ENCODE results near the gene PSEN1. TPM values are rescaled to one million over a fixed set of nuclear protein-coding genes. Genes with fewer than 3 reads are reported as not detected.
"Not testable (repeated sequence)": the region's sequence is repeated elsewhere in the genome, so short reads cannot be mapped to it uniquely, and the experiment has no call there.

The PSEN1 gene
- total RNA-seq, 4 donors from 2014 or later: 21.4 to 49.0 (median 24.5) TPM

DNA sequence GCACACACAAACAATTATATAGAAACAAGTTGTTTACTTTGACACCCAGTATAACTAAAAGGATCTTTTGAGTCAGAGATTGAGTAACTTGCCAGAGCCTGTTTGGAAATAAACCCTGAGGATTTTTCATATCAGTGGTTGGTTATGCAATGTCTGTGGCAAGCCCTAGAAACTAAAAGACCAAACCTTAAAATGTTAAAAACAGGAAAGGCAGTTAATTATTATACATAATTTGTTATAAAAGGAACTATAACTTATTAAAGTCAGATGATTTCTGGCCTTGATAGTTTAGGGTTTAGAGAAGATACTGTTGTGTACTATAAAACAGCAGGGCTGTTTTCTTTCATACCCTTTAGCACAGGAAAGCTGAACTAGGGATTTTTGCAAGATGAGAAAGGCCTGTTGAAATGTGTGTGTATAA, 44.1 kb downstream of the PSEN1 start:
- no peak for DNase-seq
- Histone ChIP-seq H3K4me3 (no peak overlapping the region), H3K27me3 (no peaks in the 10 kb centered on the region), H3K36me3 (peaks cover 0 to 7% of the 10 kb centered on the region in 2 donors), H3K4me1 (peaks cover 5 to 7% of the 10 kb centered on the region in 2 donors), H3K9me3 (no peaks in the 10 kb centered on the region), H3K27ac (peak overlapping the region; percentile 65 to 81 (median 74))
- peak; percentile 91 to 92 for ATAC-seq
- in situ Hi-C loops (cut with MboI; ENCODE audit: low sequenced_read_pairs in 4 of 4): no loop called here
- intact Hi-C loops (cut with DNase I; ENCODE audit: low total_unique reads): no loop called here
- TF ChIP-seq POLR2A (IDR thresholded peaks at IDR 0.05): no peak
- TF ChIP-seq, protein P1, sequence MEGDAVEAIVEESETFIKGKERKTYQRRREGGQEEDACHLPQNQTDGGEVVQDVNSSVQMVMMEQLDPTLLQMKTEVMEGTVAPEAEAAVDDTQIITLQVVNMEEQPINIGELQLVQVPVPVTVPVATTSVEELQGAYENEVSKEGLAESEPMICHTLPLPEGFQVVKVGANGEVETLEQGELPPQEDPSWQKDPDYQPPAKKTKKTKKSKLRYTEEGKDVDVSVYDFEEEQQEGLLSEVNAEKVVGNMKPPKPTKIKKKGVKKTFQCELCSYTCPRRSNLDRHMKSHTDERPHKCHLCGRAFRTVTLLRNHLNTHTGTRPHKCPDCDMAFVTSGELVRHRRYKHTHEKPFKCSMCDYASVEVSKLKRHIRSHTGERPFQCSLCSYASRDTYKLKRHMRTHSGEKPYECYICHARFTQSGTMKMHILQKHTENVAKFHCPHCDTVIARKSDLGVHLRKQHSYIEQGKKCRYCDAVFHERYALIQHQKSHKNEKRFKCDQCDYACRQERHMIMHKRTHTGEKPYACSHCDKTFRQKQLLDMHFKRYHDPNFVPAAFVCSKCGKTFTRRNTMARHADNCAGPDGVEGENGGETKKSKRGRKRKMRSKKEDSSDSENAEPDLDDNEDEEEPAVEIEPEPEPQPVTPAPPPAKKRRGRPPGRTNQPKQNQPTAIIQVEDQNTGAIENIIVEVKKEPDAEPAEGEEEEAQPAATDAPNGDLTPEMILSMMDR (IDR thresholded peaks at IDR 0.05 in 4 of 5, conservative IDR thresholded peaks at IDR 0.05 in 1 of 5): no peak

DNA sequence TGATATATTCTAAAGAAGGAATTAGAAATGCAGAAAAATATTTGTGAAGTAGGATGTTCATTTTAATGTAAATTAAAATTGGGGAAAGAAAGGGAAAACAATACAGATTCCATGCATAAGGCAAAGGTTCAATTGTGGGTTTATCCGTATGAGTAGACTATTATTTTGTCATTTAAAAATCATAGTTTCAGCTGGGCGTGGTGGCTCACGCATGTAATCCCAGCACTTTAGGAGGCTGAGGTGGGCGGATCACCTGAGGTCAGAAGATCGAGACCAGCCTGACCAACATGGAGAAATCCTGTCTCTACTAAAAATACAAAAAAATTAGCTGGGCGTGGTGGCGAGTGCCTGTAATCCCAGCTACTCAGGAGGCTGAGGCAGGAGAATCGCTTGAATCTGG, 44.7 kb downstream of the PSEN1 start:
- ATAC-seq; H3K9me3 ChIP-seq; intact Hi-C loops (cut with DNase I; ENCODE audit: low total_unique reads); in situ Hi-C loops (cut with MboI; ENCODE audit: low sequenced_read_pairs in 4 of 4); H3K27me3 ChIP-seq; H3K36me3 ChIP-seq; DNase-seq; H3K4me3 ChIP-seq; H3K4me1 ChIP-seq: not testable (repeated sequence)
- H3K27ac ChIP-seq: peak overlapping the region in 2 of 4 donors; percentile 71 to 81

DNA sequence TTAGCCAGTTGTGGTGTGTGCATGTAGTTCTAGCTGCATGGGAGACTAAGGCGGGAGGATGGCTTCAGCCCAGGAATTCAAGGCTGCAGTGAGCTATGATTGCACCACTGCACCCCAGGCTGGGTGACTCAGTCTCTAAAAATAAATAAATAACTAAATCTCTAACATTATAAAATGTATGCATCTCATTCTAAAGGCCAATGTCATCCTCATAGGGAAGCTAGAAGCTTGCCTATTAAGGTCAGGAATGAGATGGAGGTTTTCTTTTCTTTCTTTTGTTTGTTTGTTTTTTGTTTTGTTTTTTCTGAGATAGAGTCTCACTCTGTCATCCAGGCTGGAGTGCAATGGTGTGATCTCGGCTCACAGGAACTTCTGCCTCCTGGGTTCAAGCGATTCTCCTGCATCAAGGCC, 52.2 kb downstream of the PSEN1 start:
- peaks cover 0 to 6% of the 10 kb centered on the region in 2 donors for H3K4me1 ChIP-seq
- DNase-seq (peak in 1 of 2 donors; percentile 56), ATAC-seq (peak; percentile 80 to 81)
- no peaks in the 10 kb centered on the region for H3K27me3 ChIP-seq
- intact Hi-C loops (cut with DNase I; ENCODE audit: low total_unique reads): no loop called here
- H3K36me3 ChIP-seq: peaks cover 0 to 29% of the 10 kb centered on the region in 2 donors
- TF ChIP-seq POLR2A (IDR thresholded peaks at IDR 0.05): no peak
- TF ChIP-seq, protein P1 (IDR thresholded peaks at IDR 0.05 in 4 of 5, conservative IDR thresholded peaks at IDR 0.05 in 1 of 5): no peak
- in situ Hi-C loops (cut with MboI; ENCODE audit: low sequenced_read_pairs in 4 of 4): no loop called here
- H3K27ac ChIP-seq: peak overlapping the region; percentile 49 to 76 (median 57)
- H3K4me3 ChIP-seq: no peak overlapping the region
- no peaks in the 10 kb centered on the region for H3K9me3 ChIP-seq

DNA sequence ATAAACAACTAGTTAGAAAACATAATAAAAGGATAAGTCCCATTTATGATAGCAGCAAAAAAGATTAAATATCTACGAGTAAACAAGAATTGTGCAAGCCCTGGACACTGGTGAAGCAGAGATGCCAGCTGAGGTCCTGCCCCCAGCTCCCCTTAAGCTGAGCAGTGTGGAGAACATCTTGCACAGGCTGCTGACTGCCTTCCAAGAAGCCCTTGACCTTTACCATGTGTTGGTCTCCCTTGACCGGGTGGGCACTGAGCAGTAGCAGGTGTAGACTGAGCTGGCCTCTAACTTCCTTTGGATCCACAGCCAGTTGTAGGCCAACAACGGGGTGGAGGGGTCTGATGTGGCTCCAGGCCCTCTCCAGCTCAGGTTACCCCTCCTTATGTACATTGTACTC, 53.3 kb downstream of the PSEN1 start:
- DNase-seq (peak in 1 of 2 donors; percentile 27), ATAC-seq (peak in 1 of 2 donors; percentile 70)
- H3K9me3 ChIP-seq: no peaks in the 10 kb centered on the region
- TF ChIP-seq, protein P1 (IDR thresholded peaks at IDR 0.05 in 4 of 5, conservative IDR thresholded peaks at IDR 0.05 in 1 of 5): no peak
- TF ChIP-seq POLR2A (IDR thresholded peaks at IDR 0.05): no peak
- peak overlapping the region in 2 of 4 donors; percentile 49 to 76 for H3K27ac ChIP-seq
- H3K4me3 ChIP-seq: no peak overlapping the region
- no peaks in the 10 kb centered on the region for H3K27me3 ChIP-seq
- peaks cover 0 to 6% of the 10 kb centered on the region in 2 donors for H3K4me1 ChIP-seq
- peaks cover 0 to 40% of the 10 kb centered on the region in 2 donors for H3K36me3 ChIP-seq
- in situ Hi-C loops (cut with MboI; ENCODE audit: low sequenced_read_pairs in 4 of 4): no loop called here
- intact Hi-C loops (cut with DNase I; ENCODE audit: low total_unique reads): no loop called here

DNA sequence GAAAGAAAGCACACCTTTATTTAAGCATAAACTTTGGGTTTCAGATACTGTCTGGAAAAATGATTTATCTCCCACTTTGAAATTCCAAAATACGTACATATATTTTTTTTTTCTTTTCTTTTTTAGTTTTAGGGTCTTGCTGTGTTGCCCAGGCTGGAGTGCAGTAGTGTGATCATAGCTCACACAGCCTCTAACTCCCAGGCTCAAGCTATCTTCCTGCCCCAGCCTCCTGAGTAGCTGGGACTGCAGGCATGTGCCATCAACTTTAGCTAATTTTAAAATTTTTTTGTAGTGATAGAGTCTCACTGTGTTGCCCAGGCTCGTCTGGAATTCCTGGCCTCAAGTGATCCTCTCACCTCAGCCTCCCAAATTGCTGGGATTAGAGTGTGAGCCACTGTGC, 55.1 kb downstream of the PSEN1 start:
- no peaks in the 10 kb centered on the region for H3K27me3 ChIP-seq
- no peak overlapping the region for H3K27ac ChIP-seq
- TF ChIP-seq, protein P1 (IDR thresholded peaks at IDR 0.05 in 4 of 5, conservative IDR thresholded peaks at IDR 0.05 in 1 of 5): no peak
- TF ChIP-seq POLR2A (IDR thresholded peaks at IDR 0.05): no peak
- H3K4me3 ChIP-seq: no peak overlapping the region
- in situ Hi-C loops (cut with MboI; ENCODE audit: low sequenced_read_pairs in 4 of 4): no loop called here
- DNase-seq: no peak
- no peak for ATAC-seq
- H3K36me3 ChIP-seq: peaks cover 0 to 51% of the 10 kb centered on the region in 2 donors
- intact Hi-C loops (cut with DNase I; ENCODE audit: low total_unique reads): no loop called here
- no peaks in the 10 kb centered on the region for H3K9me3 ChIP-seq
- H3K4me1 ChIP-seq: peaks cover 0 to 6% of the 10 kb centered on the region in 2 donors

DNA sequence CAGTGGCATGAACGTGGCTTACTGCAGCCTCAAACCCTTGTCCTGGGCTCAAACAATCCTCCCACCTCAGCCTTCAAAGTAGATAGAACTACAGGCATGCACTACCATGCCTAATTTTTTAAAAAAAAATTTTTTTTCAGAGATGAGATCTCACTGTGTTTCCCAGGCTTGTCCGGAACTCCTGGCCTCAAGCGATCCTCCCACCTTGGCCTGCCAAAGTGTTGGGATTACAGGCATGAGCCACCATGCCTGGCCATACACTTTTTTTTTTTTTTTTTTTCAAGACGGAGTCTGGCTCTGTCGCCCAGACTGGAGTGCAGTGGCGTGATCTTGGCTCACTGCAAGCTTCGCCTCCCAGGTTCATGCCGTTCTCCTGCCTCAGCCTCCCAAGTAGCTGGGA, 58.0 kb downstream of the PSEN1 start:
- in situ Hi-C loops (cut with MboI; ENCODE audit: low sequenced_read_pairs in 4 of 4); ATAC-seq; H3K4me3 ChIP-seq; H3K27me3 ChIP-seq; H3K27ac ChIP-seq; H3K9me3 ChIP-seq; H3K4me1 ChIP-seq; intact Hi-C loops (cut with DNase I; ENCODE audit: low total_unique reads); DNase-seq: not testable (repeated sequence)
- H3K36me3 ChIP-seq: peaks cover 0 to 49% of the 10 kb centered on the region in 2 donors
